Measurements from ENCODE around the gene KCTD13. TPM values are rescaled to one million over a fixed set of nuclear protein-coding genes. Genes with fewer than 3 reads are reported as not detected.
"Not testable (repeated sequence)": the region's sequence is repeated elsewhere in the genome, so short reads cannot be mapped to it uniquely, and the experiment has no call there.

Gene KCTD13
- total RNA-seq, 1 donor from 2014 or later = 19.3 TPM

DNA sequence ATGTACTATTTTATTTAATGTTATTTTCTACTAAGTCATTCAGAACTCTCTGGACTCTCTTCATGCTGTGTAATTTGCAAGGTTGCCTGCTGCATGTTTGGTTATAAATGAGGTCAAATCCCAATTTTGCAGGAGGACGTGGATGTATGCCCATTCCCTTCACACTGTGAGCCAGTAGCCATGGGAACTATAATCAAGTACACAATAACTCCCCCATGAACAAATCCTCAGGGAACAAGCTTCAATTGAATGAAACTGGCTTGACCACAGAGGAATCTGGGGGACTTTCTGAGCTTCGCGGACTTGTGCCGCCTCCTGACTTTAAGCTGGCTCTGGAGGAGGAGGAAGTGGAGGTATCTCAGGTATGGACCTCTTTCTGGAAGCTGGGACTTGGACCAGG lies 14.6 kb upstream of the KCTD13 start:
- H3K27me3 Mint-ChIP-seq (ENCODE audit: low read depth) = no peaks in the 10 kb centered on the region
- DNase-seq (ENCODE audit: low spot score) = no peak
- TF ChIP-seq, protein P1, sequence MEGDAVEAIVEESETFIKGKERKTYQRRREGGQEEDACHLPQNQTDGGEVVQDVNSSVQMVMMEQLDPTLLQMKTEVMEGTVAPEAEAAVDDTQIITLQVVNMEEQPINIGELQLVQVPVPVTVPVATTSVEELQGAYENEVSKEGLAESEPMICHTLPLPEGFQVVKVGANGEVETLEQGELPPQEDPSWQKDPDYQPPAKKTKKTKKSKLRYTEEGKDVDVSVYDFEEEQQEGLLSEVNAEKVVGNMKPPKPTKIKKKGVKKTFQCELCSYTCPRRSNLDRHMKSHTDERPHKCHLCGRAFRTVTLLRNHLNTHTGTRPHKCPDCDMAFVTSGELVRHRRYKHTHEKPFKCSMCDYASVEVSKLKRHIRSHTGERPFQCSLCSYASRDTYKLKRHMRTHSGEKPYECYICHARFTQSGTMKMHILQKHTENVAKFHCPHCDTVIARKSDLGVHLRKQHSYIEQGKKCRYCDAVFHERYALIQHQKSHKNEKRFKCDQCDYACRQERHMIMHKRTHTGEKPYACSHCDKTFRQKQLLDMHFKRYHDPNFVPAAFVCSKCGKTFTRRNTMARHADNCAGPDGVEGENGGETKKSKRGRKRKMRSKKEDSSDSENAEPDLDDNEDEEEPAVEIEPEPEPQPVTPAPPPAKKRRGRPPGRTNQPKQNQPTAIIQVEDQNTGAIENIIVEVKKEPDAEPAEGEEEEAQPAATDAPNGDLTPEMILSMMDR (IDR thresholded peaks at IDR 0.05) = no peak
- H3K27ac Mint-ChIP-seq (ENCODE audit: unreplicated experiment) = no peak overlapping the region
- H3K9me3 Mint-ChIP-seq (ENCODE audit: low read depth) = no peaks in the 10 kb centered on the region
- H3K4me3 Mint-ChIP-seq (ENCODE audit: unreplicated experiment) = no peak overlapping the region
- H3K4me1 Mint-ChIP-seq (ENCODE audit: low read depth) = peaks cover 21% of the 10 kb centered on the region
- H3K36me3 Mint-ChIP-seq (ENCODE audit: low read depth) = no peaks in the 10 kb centered on the region

DNA sequence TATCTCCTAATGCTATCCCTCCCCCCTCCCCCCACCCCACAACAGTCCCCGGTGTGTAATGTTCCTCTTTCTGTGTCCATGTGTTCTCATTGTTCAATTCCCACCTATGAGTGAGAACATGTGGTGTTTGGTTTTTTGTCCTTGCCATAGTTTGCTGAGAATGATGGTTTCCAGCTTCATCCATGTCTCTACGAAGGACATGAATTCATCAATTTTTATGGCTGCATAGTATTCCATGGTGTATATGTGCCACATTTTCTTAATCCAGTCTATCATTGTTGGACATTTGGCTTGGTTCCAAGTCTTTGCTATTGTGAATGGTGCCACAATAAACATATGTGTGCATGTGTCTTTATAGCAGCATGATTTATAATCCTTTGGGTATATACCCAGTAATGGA lies 5.7 kb upstream of the KCTD13 start:
- H3K36me3 Mint-ChIP-seq (ENCODE audit: low read depth); H3K27me3 Mint-ChIP-seq (ENCODE audit: low read depth); H3K9me3 Mint-ChIP-seq (ENCODE audit: low read depth); H3K4me3 Mint-ChIP-seq (ENCODE audit: unreplicated experiment); DNase-seq (ENCODE audit: low spot score); H3K27ac Mint-ChIP-seq (ENCODE audit: unreplicated experiment): not testable (repeated sequence)
- H3K4me1 Mint-ChIP-seq (ENCODE audit: low read depth) = peaks cover 11% of the 10 kb centered on the region

DNA sequence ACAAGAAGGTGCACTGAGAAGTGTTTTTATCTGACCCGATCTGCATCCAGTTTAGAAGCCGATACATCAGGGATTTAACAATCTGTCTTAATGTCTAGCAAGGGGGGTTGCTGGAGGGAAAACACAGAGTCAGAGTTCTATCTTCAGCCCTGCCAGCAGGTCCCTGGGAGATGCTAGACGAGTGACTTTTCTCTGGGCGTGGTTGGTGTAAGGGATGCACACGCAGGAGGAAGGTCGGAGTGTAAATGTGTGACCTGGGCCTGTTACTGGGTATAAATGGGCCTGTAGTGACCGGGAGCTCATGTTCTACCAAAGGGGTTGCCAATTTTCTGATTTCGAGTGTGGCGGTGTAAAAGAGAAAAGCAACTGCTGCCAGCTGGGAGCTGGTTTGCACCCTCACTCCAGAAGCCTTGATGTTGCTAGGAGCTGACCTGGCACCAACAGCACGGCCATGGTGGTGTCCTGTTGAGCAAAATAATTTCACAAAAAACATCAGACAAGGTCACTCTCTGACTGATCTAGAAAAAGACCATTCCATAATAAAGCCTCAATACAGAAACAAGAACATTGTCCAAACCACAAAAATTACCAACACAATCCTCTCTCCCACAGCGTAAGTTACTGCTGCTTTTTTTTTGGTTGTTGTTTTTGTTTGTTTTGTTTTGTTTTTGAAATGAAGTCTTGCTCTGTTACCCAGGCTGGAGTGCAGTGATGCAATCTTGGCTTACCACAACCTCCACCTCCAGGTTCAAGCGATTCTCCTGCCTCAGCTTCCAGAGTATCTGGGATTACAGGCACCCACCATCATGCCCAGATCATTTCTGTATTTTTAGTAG lies 1.3 kb upstream of the KCTD13 start:
- TF ChIP-seq, protein P1 (IDR thresholded peaks at IDR 0.05) = no peak
- H3K4me3 Mint-ChIP-seq (ENCODE audit: unreplicated experiment) = peak overlapping the region; percentile 93
- H3K27ac Mint-ChIP-seq (ENCODE audit: unreplicated experiment) = peak overlapping the region; percentile 95
- no peaks in the 10 kb centered on the region for H3K27me3 Mint-ChIP-seq (ENCODE audit: low read depth)
- H3K36me3 Mint-ChIP-seq (ENCODE audit: low read depth) = peaks cover 1% of the 10 kb centered on the region
- no peaks in the 10 kb centered on the region for H3K9me3 Mint-ChIP-seq (ENCODE audit: low read depth)
- DNase-seq (ENCODE audit: low spot score) = no peak
- H3K4me1 Mint-ChIP-seq (ENCODE audit: low read depth) = peaks cover 38% of the 10 kb centered on the region

DNA sequence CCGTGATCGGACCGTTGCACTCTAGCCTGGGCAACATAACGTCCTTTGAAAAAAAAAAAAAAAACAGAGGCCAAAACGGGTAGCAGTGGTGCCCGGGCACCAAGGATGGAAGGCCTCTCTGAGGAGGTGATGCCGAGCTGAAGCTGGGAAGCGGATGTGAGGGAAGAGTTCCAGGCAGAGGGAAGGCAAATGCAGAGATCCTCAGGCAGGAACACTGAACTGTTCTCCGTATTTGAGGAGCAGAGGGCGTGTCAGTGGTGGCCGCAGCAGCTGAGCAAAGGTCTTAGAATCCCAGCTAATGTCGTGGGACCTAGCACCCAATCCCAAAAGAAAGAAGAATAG lies 656 bp upstream of the KCTD13 start:
- Mint-ChIP-seq H3K9me3 (ENCODE audit: low read depth) (no peaks in the 10 kb centered on the region), H3K27ac (ENCODE audit: unreplicated experiment) (peak overlapping the region; percentile 95), H3K4me3 (ENCODE audit: unreplicated experiment) (peak overlapping the region; percentile 93), H3K36me3 (ENCODE audit: low read depth) (peaks cover 1% of the 10 kb centered on the region), H3K4me1 (ENCODE audit: low read depth) (peaks cover 38% of the 10 kb centered on the region), H3K27me3 (ENCODE audit: low read depth) (no peaks in the 10 kb centered on the region)
- DNase-seq (ENCODE audit: low spot score) = no peak
- TF ChIP-seq, protein P1 (IDR thresholded peaks at IDR 0.05) = peak; percentile 14

DNA sequence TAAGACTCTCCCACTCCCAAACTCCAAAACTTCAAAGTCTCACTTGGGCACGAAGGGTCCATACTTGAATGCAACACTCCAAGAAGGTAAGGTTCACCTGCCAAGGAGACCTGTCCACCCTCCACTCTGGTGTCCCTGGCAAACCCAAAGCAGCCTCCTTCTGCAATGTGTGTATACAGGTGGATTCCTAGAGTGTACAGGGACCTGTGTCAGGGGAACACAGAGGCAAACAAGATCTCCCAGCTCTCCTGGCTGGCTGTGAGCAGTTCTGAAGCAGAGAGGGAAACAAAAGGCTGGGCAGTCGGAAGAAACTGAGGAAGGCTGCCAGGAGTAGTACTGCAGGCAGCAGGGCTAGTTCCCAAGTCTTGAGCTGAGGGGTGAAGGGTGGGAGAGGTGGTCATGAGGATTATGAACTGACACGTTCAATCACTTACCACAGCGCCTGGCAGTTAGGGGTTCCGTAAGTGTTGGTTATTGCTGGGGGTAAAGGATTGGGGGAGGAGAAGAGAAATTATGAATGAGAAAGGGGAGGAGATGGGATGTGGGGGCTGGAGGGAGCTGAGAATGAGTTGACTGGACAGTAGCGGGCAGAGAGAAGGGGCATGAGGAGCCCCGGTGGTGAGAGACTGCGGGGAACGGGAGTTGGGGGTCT lies 795 bp downstream of the KCTD13 start:
- TF ChIP-seq, protein P1 (IDR thresholded peaks at IDR 0.05) = no peak
- H3K4me1 Mint-ChIP-seq (ENCODE audit: low read depth) = peaks cover 44% of the 10 kb centered on the region
- no peaks in the 10 kb centered on the region for H3K27me3 Mint-ChIP-seq (ENCODE audit: low read depth)
- H3K36me3 Mint-ChIP-seq (ENCODE audit: low read depth) = peaks cover 10% of the 10 kb centered on the region
- no peaks in the 10 kb centered on the region for H3K9me3 Mint-ChIP-seq (ENCODE audit: low read depth)
- DNase-seq (ENCODE audit: low spot score) = no peak
- peak overlapping the region; percentile 75 for H3K27ac Mint-ChIP-seq (ENCODE audit: unreplicated experiment)
- H3K4me3 Mint-ChIP-seq (ENCODE audit: unreplicated experiment) = peak overlapping the region; percentile 93
